PC-3 (cell line): Measurements from ENCODE around the gene TMEM238L. TPM values are rescaled to one million over a fixed set of nuclear protein-coding genes. Genes with fewer than 3 reads are reported as not detected.

Experiments used
- total RNA-seq: library from RNA; depleted of rRNA; stranded (reverse); fragments of >200 nt; gene quantifications from 2 replicates; pipeline ENCODE4 v1.2.3, GENCODE V29; 2014; rRNA removed

TMEM238L gene
- total RNA-seq, 1 experiment from 2014 or later = not detected

Other genes with a start within 250 kb of the TMEM238L start
- 1.3 and 4.1 TPM in 2 replicates for gene MYH3, start 146.8 kb downstream of the TMEM238L start, total RNA-seq
- 38.0 and 59.7 TPM in 2 replicates for gene SCO1, start 106.6 kb downstream of the TMEM238L start, total RNA-seq
- gene ADPRM, start 106.5 kb downstream of the TMEM238L start, total RNA-seq = 2.4 and 2.9 TPM in 2 replicates
- gene TMEM220, start 74.1 kb downstream of the TMEM238L start, total RNA-seq = 0.98 and 3.9 TPM in 2 replicates
- not detected in 2 replicates for gene PIRT, start 34.0 kb upstream of the TMEM238L start, total RNA-seq